DMS114 treated with DMSO at 0.1 percent for 48 hours (cell line): ENCODE data around the gene MED27.

Source experiments
- DNase-seq: peaks from one replicate; lab custom pipeline; 2025; ENCODE audit not compliant: unreplicated experiment; lab: John Stamatoyannopoulos, UW

MED27 gene

DNA sequence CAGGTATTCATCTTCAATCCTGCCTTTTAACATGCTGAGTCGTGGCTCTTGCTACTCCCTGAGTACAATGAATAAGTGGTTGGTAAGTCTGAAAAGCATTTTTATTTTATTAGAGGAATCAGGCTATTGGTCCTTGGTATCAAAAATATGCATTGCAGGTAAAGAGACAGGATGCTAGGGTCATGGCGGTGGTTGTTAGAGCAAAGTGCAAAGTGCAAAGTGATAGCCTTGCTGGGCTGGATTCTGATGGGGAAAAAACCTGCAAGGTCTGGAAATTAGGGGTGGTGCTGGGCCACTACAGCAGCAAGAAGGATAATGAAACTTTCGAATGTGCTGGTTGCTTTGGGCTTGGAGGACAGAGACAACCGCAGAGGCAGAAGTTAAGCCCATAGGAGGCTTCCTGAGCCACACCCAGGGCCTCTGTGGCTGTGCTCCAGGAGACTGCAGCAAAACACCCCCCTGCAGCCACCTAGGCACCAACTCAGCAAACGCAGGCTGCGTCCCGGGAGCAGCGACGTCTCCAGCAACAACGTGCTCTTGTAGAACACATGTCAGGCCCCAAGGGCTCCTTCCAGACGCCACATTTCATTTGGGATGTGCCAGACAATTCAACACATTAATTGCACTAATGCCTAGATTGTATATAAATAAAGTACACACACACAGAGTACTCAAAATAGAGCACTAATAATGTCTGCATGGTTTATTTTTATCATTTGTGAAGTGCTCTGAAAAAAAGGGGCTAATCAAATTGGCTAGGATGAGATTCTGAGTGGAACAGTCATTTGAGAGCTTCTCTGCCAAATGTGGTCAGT, 190.0 kb downstream of the MED27 start:
- no peak for DNase-seq

DNA sequence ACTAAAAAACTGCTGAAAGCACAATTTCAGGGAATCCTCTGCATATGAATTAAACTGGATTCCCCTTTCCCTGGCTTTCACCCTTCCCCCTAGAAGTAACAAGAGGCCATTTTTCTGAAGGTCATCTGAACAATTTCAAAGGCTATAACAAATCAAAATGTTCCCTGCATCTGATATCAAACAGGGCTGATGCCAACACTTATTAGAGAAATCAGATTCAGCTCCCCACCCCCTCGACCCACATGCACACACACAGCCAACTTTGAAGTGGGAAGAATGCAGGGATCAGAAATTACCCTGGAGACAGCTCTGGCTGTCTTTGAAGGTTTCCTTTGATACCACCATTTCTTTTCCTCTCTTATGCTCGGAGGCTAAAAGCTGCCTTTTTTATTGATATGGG, 190.7 kb downstream of the MED27 start:
- no peak for DNase-seq

DNA sequence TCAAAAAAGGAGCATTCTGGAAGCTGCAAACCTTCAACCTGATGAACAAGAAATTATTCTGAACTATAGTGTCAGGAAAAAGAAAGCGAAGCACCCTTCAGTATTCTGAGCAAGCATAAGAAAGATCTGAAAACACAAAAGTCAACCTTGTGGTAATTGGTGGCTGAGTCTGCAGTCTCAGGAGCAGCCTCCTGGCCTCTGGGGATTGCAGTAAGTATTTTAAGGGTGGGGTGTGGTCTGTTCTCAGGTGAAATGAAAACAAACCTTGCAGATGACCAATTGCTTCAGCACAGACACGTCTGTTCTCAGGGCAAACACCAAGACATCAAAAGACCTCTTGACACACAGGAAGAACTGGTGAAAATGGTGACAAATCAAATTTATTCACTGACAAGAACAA, 192.0 kb downstream of the MED27 start:
- no peak for DNase-seq

DNA sequence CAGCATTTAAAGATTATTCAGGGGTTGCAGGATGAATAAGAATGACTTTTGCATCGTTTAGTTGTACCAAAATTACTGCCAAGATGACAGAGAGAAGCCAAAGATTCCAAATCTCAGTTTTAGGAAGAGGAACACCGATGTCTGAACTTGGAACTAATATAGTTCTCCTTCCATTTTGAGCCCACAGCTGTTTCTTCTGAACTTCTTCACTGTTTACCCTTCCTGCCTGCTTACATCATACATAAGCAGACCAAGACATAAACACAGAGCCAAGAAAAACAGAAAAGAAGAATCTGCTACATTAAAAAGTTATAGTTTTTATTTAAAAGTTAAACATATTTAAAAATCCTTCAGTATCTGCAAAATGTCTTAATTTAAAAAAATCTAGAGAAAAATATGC, 192.8 kb downstream of the MED27 start:
- DNase-seq = no peak

DNA sequence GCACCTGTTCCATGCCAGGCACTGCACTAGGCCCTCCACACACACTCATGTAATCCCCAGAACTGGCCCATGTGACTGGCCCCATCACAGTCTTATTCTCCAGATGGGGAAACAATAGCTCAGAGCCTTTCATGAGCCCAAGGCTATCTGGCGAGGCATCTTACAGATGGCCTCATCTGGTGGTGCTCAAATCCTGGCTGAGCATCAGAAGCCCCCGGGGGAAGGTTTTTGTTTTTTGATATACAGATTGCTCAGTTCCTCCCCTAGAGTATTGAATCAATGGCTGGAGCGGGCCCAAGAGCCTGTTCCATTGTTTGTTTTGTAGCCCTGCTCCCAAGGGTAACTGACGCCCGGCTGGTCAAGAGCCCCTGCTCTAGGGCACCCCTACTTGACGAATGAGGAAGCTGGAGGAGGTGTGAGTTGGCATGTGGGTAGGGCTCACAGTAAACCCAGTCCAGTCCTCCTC, 194.5 kb downstream of the MED27 start:
- no peak for DNase-seq

DNA sequence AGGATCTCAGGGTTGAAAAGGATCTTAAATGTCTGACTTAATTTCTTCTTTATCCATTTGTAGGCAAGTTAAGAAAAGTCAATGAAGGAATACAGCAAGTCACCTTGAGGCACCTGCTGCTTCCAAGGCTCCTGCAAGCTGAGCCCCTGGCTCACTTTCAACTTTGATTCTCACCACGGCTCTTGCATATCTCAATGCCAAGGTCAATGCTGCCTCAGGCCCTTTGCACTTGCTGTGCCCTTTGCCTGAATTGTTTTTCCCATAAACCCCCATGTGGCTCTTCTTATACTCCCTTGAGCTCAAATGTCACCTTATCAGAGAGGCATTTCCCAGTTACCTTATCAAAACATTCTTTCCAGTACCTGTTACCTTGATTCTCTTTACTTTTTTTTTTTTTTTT, 195.4 kb downstream of the MED27 start:
- DNase-seq = no peak

DNA sequence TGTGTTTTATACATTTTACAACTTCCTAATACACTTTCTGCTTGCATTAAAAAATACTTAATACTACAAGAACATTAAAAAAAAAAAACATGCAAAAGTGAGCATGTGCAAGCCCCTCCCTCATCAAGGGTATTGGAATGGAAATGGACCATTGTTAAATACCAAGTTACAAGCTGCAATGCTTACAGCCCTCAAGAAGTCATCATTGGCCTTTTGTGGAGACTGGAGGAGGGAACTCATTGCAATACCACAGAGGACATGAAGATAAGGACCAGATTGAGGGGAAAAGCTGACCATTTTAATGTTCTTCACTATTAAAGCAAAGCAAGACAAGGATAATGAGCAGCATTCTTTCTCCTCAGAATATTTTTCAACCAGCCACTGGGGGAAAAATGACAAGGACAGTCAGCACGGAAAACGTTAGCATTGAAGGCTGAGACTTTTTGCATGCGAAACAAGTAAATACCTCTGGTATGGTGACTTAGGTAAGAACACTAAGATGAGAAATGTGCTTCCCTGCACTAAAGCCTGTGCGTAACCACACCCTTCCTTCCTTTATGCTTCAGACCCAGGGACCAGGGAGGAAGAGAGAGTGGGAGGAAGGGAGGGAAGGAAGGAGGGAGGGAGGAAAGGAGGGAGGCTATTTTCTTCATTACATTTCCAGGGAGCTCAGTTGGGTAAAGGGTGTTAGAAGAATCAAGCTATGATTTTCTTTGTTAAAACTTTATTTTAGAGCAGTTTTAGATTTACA, 198.7 kb downstream of the MED27 start:
- DNase-seq = no peak

DNA sequence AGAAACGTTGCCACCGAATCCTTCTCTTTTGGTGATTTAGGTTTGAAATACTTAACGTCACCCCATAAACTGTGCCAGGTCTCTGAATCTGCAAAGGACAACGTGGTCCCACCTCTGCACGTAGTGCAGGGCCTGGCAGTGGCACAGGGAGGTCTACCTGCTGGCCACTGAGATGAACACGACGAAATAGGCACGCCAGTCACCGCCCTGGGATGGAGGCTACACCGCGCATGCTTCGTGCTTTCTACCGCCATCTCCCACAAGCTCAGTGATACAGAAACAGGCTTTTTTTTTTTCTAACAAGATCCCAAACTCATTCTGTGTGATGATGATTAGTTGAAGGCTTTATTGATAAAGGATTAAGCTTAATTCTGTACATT, 199.8 kb downstream of the MED27 start:
- DNase-seq = no peak

DNA sequence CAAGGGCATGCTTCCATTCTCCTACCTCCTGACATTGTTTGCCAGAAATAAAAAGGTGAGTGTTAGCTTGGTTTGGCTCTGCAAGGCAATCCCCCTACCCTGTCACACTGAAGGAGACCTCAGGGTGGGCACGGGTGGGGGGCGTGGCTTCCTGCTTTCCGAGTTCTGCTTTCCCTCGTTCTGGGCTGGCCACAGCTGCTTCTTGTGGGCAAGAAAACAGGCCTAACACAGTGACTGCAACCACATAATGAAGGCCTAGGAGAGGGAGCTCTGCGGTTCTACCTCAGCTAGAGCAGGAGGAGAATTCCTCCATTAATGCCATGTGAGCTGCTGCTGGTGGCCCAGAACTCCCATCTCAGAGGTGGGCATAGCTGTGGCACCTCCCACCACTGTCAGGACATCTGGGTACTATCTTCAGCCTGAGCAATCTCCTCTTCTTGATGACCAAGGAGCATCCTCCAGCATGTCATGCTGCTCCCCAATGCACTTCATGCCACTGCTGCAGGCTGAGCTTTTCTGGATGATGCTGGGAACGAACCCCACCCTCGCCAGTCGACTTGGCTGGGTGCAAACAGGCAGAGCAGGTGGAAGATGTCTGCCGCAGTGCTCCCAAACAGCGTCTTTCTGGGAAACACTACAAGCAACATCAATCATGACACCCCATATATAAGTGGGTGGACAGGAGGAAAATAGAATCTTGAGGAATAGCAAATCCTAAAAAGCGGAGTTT, 200.3 kb downstream of the MED27 start:
- no peak for DNase-seq

DNA sequence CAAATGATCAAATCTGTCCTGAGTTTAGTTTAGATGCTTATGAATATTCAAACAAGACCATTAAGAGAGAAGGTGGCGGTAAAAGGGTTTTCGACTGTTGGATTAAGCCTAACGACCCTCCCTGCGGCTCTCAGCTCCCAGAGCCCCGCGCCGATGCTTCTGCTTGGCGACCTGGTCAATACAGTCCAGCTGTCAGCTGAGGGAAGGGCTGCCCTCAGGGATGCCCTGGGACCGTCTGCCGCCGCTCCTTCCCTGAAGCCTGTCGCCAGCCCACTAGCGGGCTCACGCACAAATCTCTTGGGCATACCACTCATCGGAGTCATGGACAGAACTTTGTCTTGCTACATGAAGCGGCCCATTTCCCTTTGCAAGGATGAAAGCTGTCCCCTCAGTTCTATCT, 203.2 kb downstream of the MED27 start:
- no peak for DNase-seq

DNA sequence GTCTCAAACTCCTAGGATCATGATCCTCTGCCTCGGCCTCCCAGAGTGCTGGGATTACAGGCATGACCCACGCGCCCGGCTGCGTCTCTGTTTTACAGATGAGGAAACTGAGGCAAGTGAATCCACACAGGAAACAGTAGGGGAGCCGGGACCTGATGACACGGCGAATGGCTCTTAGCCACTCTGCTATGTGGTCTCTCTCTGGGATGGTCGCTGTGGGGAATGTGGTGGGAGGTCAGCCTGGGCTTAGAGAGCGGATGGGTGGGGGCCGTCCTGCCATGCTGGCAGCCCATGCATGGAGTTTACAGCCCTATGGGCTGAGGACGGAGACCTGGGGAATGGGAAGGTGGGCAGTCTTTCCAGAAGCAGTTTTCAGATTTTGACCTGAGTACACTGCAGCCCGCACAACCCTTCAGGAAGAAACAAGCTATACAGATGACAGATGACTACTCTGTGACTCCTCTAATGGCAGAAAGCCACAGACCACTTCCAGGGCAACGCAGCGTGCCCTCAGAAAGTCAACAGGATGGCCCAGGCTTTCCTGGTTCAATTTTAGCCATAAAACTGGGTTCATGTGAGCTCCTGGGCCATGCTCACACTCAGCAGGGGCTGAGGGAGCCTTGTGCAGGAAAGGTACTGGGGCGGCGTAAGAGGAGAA, 203.7 kb downstream of the MED27 start:
- no peak for DNase-seq

DNA sequence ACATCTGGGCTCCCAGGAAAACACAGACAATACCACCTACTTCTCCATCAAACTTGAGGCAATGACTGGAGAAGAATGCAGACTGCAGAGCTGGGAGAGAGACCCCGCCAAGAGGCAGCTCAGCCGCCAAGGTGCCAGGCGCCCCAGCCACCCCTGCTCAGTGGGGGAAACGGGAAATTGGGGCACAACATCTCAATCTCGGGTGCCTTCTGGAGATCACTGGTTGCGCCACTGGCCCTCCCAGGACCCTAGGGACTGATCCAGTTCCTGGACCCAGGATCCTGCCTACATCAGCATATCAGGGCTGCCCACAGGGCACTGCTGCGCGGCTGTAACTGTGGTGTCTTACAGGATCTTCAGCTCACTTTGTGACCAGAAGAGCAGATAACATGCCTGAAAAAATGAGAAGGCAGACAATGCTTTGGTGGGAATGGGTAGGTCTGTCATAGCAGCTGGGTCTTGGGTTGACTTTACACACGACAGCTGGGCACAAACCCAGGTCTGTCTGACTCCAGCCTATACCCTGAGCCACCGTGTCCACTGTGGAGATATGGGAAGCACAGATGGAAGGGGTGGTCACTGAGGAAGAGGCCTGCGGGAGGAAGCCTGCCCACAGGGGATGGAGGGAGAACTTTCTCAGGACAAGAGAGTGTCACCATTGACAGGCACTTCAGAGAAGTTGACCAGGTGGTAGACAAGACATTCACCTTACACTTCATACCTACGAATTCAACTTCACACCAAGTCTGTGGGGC, 204.6 kb downstream of the MED27 start:
- no peak for DNase-seq

DNA sequence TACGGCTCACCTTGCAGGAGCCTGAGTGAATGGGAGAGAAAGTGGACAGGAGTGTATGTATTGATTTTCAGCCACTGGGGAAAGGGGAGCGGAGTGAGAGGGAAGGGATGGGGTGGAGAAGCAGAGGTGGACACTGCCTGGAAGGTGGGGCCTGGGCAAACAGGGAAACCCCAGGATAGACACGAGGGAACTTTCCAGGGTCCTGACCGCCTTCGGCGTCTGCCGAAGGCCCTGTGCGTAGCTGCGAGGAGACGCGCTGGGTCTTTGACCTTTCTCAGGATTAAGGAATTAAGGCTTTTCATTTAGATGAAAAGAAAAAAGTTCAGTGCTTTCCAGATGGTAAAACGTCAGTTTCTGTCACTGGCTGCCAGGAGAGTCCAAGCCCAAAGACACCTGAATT, 205.2 kb downstream of the MED27 start:
- no peak for DNase-seq

DNA sequence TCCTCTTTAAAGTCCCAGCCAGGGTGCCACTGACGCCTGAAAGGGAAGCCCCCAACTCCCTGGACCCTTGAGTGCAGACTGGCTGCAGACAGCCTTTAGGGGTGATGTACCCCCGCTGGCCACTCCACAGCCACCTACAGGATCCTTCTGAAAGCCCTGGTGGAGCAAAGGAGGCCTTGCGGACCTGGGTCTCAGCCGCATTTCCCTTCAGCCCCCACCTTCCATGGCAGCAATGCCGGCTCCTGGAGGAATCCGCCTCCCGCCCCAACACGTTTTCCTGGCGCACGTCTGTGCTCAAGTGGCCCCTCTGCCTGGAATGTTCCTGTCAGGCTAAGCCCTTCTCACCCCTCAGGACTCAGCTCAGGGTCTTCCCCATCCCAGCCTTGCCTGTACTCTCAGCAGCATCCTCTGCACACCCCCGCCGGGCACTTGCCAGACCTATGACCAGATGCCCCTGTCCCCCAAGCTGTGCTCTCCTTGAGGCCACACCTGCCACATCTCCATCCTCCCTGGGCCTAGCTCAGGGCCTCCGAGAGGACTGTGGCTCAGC, 205.7 kb downstream of the MED27 start:
- DNase-seq = no peak

DNA sequence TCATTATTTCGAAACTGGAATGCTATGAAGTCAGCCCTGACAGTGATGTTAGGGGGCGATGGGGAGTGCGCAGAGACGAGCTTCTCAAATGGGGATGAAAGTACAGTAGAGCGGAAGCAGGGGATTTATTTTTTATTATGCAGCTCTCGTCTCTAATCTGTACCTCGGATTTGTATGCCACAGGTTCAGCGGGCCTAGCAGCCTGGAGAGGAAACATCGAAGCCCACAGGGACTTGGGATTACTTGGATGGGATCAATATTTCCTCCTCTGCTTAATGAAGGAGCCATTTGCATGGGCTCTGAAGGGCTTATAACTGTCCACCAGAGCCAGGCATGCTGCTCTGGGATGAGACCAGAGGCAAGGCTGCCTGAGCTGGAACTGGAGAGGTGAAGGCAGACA, 206.3 kb downstream of the MED27 start:
- DNase-seq = no peak

DNA sequence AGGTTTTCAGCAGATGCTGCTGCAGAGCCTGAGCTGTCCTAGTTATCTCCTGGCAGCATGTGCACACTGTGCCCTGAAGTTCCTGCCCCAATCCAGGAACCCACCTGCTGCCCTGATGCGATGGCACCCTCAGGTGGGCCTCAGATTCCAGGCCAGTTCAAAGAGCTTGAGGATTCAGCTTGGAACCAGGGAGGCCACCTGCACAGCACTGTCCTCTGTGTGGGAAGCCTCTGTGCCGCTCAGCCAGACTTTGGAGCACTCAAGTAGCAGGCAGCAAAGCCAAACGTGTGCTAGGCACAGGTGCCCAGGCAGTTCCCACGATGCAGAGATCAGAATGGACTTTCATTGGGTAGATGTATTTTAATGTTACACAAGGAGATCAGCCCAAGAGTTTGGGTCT, 207.0 kb downstream of the MED27 start:
- no peak for DNase-seq

DNA sequence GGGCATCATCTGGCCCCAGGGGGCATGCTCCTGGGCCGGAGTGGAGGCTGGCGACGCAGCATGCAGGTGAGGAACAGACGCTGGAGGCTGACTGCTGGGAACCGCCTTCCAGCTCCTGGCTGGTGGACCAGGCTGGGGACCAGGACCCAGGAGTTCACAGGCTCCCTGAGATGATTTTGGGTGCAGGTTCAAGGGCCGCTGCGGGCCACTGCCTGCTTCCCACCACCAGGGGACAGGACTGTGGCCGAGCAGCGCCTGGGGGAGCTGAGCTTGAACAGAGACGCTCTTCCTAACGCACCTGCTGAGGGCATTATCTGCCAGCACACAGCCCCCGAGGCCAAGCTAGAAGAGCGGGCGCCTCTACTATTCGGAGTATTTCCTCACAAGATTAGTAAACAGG, 207.7 kb downstream of the MED27 start:
- DNase-seq = no peak

DNA sequence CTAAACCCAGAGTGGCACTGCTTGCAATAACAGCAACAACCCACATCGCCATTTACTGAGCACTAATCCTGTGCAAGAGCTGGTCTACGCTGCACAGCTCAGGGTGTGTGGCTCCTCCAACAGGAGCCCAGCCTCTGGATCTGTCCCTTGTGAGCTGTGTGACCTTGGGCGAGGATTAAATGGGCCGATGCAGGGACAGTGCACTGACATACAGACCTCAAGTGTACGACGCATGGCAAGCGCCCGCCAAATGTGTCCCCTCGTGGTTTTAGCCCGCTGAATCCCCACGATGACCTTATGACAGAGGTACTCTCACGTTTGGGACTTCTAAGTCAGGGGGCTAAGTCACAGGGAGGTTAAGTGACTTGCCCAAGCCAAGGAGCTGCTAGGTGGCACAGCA, 209.5 kb downstream of the MED27 start:
- DNase-seq = no peak

DNA sequence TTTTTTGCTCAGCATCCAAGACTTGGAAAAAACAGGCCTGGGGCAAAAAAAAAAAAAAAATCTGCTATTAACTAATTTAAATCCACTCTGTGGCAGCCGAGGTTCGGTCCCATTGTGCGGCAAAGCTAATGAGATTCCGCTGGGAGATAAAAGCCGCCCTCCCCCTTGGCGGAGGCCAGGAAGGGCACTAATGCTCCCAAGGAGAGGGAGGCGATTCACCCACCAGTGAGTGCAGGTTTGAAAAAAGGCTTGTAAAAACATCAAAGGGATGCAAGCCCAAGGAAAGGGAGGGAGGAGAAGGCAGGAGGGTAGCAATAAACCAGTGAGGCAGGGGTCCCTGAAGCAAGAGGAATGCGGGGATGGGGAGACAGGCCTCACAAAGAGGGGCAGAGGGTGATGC, 210.3 kb downstream of the MED27 start:
- DNase-seq = no peak

DNA sequence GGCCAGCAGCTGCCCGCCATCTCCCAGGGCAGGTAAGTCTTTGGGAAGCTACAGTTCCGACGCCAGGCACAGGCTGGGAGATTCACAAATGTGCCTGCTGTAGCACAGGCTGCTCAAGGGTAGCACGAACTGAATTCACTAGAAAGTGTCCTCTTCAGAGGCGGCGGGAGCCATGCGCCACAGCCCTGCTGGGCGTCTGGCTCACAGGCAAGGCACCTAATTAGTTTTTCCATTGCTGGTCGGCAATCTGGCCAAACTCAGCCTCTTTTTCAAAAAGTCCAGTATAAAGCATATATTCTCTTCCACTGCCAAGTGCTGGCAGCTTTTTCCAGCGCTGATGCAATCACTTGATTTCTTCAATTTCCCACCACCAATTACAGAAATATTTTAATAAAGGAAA, 210.9 kb downstream of the MED27 start:
- DNase-seq = no peak
